Spleen (tissue), 7 donors: Measurements from ENCODE around the gene HMHB1.

Experiments used
- POLR2AphosphoS5 ChIP-seq, 3 donors: sonication (generic); formaldehyde crosslinking; IDR thresholded peaks; one replicate each; pipeline ENCODE4 v1.5.1; 2017; ENCODE audit warnings: antibody characterized with exemption in 3 of 3
- TF ChIP-seq, protein P1 (sequence below), 11 experiments: fragments of 200-600 bp in 7 of 11; fragments of 450-650 bp in 4 of 11; sonication (generic) in 4 of 11; IDR thresholded peaks in 8 of 11; conservative IDR thresholded peaks in 3 of 11; 1 replicate in 7 of 11; 2 replicates in 4 of 11; pipeline versions ENCODE4 v1.4.0 to v1.8.0; 2016 to 2021; ENCODE audit warnings: antibody characterized with exemption in 11 of 11, inconsistent platforms in 4 of 11, mild to moderate bottlenecking in 1 of 11
- donor health status: DM: no; HTN: no; CAD: no; lungs with moderate emphysema.
- donor health status: DM: no; HTN: no; CAD: no.
- donor health status: DM: no; HTN: no; CAD: no.

DNA sequence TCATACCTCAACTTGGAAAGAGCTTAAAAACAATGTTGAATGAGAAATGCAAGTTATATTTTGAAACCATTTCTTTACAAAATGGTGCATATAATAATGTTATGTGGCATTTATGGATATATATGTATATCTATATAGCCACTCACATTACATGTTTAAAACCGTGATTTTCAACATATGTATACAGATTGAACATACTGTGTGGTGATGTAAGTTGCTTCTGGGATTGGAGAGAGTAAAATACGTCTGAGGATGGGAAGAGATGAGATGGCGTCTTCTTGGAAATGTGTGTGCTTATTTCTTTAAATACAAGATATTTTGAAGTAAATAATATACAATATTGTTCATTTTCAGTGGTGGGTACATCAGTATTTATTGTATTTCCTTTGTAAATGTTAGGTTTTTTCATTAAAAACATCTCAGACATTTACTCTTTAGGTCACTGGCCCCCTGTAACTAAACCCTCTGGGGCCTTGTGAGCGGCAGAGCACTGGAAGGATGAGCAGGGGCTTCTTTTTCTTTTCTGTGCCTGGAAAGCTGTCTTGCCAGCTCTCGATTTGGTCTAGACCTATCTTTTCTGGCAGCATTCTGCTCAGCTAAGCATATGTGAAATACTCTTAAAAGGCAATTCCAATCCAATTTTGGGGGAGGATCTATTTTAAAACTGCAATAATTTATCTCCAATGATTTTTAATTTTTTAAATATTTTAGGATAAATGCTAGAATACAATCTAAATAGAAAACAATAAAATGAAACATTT lies 42.8 kb upstream of the HMHB1 start:
- TF ChIP-seq, protein P1, sequence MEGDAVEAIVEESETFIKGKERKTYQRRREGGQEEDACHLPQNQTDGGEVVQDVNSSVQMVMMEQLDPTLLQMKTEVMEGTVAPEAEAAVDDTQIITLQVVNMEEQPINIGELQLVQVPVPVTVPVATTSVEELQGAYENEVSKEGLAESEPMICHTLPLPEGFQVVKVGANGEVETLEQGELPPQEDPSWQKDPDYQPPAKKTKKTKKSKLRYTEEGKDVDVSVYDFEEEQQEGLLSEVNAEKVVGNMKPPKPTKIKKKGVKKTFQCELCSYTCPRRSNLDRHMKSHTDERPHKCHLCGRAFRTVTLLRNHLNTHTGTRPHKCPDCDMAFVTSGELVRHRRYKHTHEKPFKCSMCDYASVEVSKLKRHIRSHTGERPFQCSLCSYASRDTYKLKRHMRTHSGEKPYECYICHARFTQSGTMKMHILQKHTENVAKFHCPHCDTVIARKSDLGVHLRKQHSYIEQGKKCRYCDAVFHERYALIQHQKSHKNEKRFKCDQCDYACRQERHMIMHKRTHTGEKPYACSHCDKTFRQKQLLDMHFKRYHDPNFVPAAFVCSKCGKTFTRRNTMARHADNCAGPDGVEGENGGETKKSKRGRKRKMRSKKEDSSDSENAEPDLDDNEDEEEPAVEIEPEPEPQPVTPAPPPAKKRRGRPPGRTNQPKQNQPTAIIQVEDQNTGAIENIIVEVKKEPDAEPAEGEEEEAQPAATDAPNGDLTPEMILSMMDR (IDR thresholded peaks at IDR 0.05 in 8 of 11, conservative IDR thresholded peaks at IDR 0.05 in 3 of 11): no peak
- TF ChIP-seq POLR2AphosphoS5 (IDR thresholded peaks at IDR 0.05): no peak
